CD4-positive, alpha-beta T cell treated with Interferon gamma for 1 hour (primary cell): ENCODE measurements around the gene GJD3.

Experiments
- DNase-seq: peaks from one replicate; pipeline ENCODE4 v3.0.0-alpha.2; 2020

GJD3 gene

GRCh38 chr17:40320756-40321523 lies 43.6 kb downstream of the GJD3 start:
- peak; percentile 77 for DNase-seq

GRCh38 chr17:40319651-40320540 lies 44.6 kb downstream of the GJD3 start:
- DNase-seq = peak; percentile 88

- no peak for DNase-seq
These were observed 45.6 kb downstream of the GJD3 start for GRCh38 chr17:40318830-40319391.

GRCh38 chr17:40317880-40318829 lies 46.4 kb downstream of the GJD3 start:
- peak; percentile 93 for DNase-seq

GRCh38 chr17:40317345-40317873 lies 47.1 kb downstream of the GJD3 start:
- DNase-seq = peak; percentile 54

- no peak for DNase-seq
These were observed 47.8 kb downstream of the GJD3 start for GRCh38 chr17:40316571-40317344.

GRCh38 chr17:40315678-40316570 lies 48.6 kb downstream of the GJD3 start:
- no peak for DNase-seq

GRCh38 chr17:40315206-40315605 lies 49.3 kb downstream of the GJD3 start:
- no peak for DNase-seq

- peak; percentile 87 for DNase-seq
These were observed 50.0 kb downstream of the GJD3 start for GRCh38 chr17:40314584-40314956.

GRCh38 chr17:40313668-40314583 lies 50.6 kb downstream of the GJD3 start:
- no peak for DNase-seq
